H9 (cell line): ENCODE results near the gene DENND5A. TPM values are rescaled to one million over a fixed set of nuclear protein-coding genes. Genes with fewer than 3 reads are reported as not detected.

Experiments
- DNase-seq: peaks from one replicate; pipeline ENCODE4 v3.0.0-alpha.2; 2017
- H2AFZ ChIP-seq: one replicate; pipeline ENCODE4 v1.6.1; 2013; ENCODE audit warnings: mild to moderate bottlenecking, low read length, control low read depth, moderate library complexity
- H2AK5ac ChIP-seq: 2 replicates; pipeline ENCODE4 v1.6.1; 2013; ENCODE audit warnings: low read length, control low read depth, mixed read lengths; ENCODE audit not compliant: insufficient read length
- H2BK120ac ChIP-seq: one replicate; pipeline ENCODE4 v1.6.1; 2013; ENCODE audit warnings: low read depth, mild to moderate bottlenecking, low read length, control low read depth, inconsistent platforms; ENCODE audit not compliant: poor library complexity, severe bottlenecking
- H2BK12ac ChIP-seq: 2 replicates; pipeline ENCODE4 v1.6.1; 2013; ENCODE audit warnings: low read length, control low read depth, mixed read lengths, low read depth; ENCODE audit not compliant: insufficient read length
- H2BK15ac ChIP-seq: 2 replicates; pipeline ENCODE4 v1.6.1; 2013; ENCODE audit warnings: low read depth, low read length, control low read depth
- H2BK20ac ChIP-seq: one replicate; pipeline ENCODE4 v1.6.1; 2013; ENCODE audit warnings: low read depth, mild to moderate bottlenecking, low read length, control low read depth, inconsistent platforms; ENCODE audit not compliant: poor library complexity, severe bottlenecking
- H2BK5ac ChIP-seq: 2 replicates; pipeline ENCODE4 v1.6.1; 2013; ENCODE audit warnings: low read length, control low read depth, mixed read lengths; ENCODE audit not compliant: insufficient read length
- H3K14ac ChIP-seq: 2 replicates; pipeline ENCODE4 v1.6.1; 2013; ENCODE audit warnings: low read length, control low read depth; ENCODE audit not compliant: insufficient read depth
- H3K18ac ChIP-seq: 2 replicates; pipeline ENCODE4 v1.6.1; 2013; ENCODE audit warnings: low read depth, mild to moderate bottlenecking, mixed read lengths, low read length, control low read depth; ENCODE audit not compliant: insufficient read length
- H3K23ac ChIP-seq: 2 replicates; pipeline ENCODE4 v1.6.1; 2013; ENCODE audit warnings: low read length, control low read depth, mixed read lengths, low read depth; ENCODE audit not compliant: insufficient read length
- H3K23me2 ChIP-seq: 2 replicates; pipeline ENCODE4 v1.6.1; 2013; ENCODE audit warnings: low read depth, mild to moderate bottlenecking, mixed read lengths, low read length, control low read depth; ENCODE audit not compliant: insufficient read length, poor library complexity, severe bottlenecking
- H3K27ac ChIP-seq: 2 replicates; pipeline ENCODE4 v1.5.1; 2013; ENCODE audit warnings: low read length, control low read depth, mixed read lengths, low read depth; ENCODE audit not compliant: insufficient read length
- H3K27me3 ChIP-seq: 2 replicates; pipeline ENCODE4 v1.6.1; 2013; ENCODE audit warnings: low read length, control low read depth, inconsistent platforms; ENCODE audit not compliant: insufficient read depth
- H3K4ac ChIP-seq: 2 replicates; pipeline ENCODE4 v1.6.1; 2013; ENCODE audit warnings: low read depth, mild to moderate bottlenecking, control low read depth, inconsistent platforms, low read length, moderate library complexity
- H3K4me1 ChIP-seq: 2 replicates; pipeline ENCODE4 v1.6.1; 2013; ENCODE audit warnings: low read length, control low read depth, inconsistent platforms; ENCODE audit not compliant: insufficient read depth
- H3K4me2 ChIP-seq: 2 replicates; pipeline ENCODE4 v1.6.1; 2013; ENCODE audit warnings: low read length, control low read depth, mixed read lengths; ENCODE audit not compliant: insufficient read length, insufficient read depth
- H3K56ac ChIP-seq: 2 replicates; pipeline ENCODE4 v1.6.1; 2013; ENCODE audit warnings: low read depth, mild to moderate bottlenecking, mixed read lengths, low read length, control low read depth; ENCODE audit not compliant: insufficient read length
- H3K79me1 ChIP-seq: 2 replicates; pipeline ENCODE4 v1.6.1; 2013; ENCODE audit warnings: low read depth, mild to moderate bottlenecking, moderate library complexity, low read length, control low read depth, inconsistent platforms; ENCODE audit not compliant: insufficient read depth, poor library complexity, severe bottlenecking
- H3K79me2 ChIP-seq: 2 replicates; pipeline ENCODE4 v1.6.1; 2013; ENCODE audit warnings: low read length, control low read depth, inconsistent platforms; ENCODE audit not compliant: insufficient read depth
- H3K9ac ChIP-seq: 2 replicates; pipeline ENCODE4 v1.6.1; 2013; ENCODE audit warnings: low read length, control low read depth, mixed read lengths; ENCODE audit not compliant: insufficient read length; ENCODE audit errors: extremely low read depth
- H3K9me3 ChIP-seq: one replicate; pipeline ENCODE4 v1.6.1; 2013; ENCODE audit warnings: low read depth, low read length, inconsistent platforms; ENCODE audit not compliant: control insufficient read depth
- H3T11ph ChIP-seq: one replicate; pipeline ENCODE4 v1.6.1; 2013; ENCODE audit warnings: mild to moderate bottlenecking, low read length, control low read depth, inconsistent platforms
- H4K20me1 ChIP-seq: one replicate; pipeline ENCODE4 v1.6.1; 2013; ENCODE audit not compliant: control insufficient read depth, insufficient read length, insufficient read depth
- H4K5ac ChIP-seq: 2 replicates; pipeline ENCODE4 v1.6.1; 2013; ENCODE audit warnings: low read depth, mild to moderate bottlenecking, mixed read lengths, low read length, control low read depth; ENCODE audit not compliant: insufficient read length
- H4K8ac ChIP-seq: replicated peaks from 2 replicates; pipeline ENCODE4 v1.6.1; 2013; ENCODE audit warnings: low read length, control low read depth, mixed read lengths, low read depth; ENCODE audit not compliant: insufficient read length
- H4K91ac ChIP-seq: 2 replicates; pipeline ENCODE4 v1.6.1; 2013; ENCODE audit warnings: low read depth, mild to moderate bottlenecking, moderate library complexity, mixed read lengths, low read length, control low read depth; ENCODE audit not compliant: insufficient read length
- H3K27ac Mint-ChIP-seq, 3 experiments: 2 replicates in 2 of 3; 3 replicates in 1 of 3; pipeline ENCODE4 v1.8.0; 2020 to 2021; ENCODE audit warnings: mixed read lengths in 3 of 3, mild to moderate bottlenecking in 1 of 3, moderate library complexity in 1 of 3
- H3K27me3 Mint-ChIP-seq: 2 replicates; pipeline ENCODE4 v1.8.0; 2021; ENCODE audit warnings: low read depth, mild to moderate bottlenecking, moderate library complexity, mixed read lengths
- H3K36me3 Mint-ChIP-seq, 3 experiments: 2 replicates in 2 of 3; 3 replicates in 1 of 3; pipeline ENCODE4 v1.8.0; 2020 to 2021; ENCODE audit warnings: low read depth in 3 of 3, mixed read lengths in 3 of 3; ENCODE audit not compliant: insufficient read depth in 1 of 3
- H3K4me1 Mint-ChIP-seq, 2 experiments: 2 replicates each; pipeline ENCODE4 v1.8.0; 2020; ENCODE audit warnings: mixed read lengths in 2 of 2
- H3K4me3 Mint-ChIP-seq, 2 experiments: 2 replicates in 1 of 2; 3 replicates in 1 of 2; pipeline ENCODE4 v1.8.0; 2020 to 2021; ENCODE audit warnings: mild to moderate bottlenecking in 2 of 2, mixed read lengths in 2 of 2, moderate library complexity in 1 of 2
- H3K9me3 Mint-ChIP-seq, 2 experiments: 2 replicates in 1 of 2; 3 replicates in 1 of 2; pipeline ENCODE4 v1.8.0; 2020; ENCODE audit warnings: mild to moderate bottlenecking in 2 of 2, mixed read lengths in 2 of 2, moderate library complexity in 1 of 2
- WGBS: extraction: QIAGEN DNeasy Blood & Tissue Kit; methylation state at CpG from one replicate; pipeline ENCODE4 v1.1.7; 2013; ENCODE audit warnings: missing lambda C conversion rate, low lambda C conversion rate, mixed read lengths; ENCODE audit not compliant: insufficient read length; ENCODE audit errors: extremely low coverage; 5-methylcytosine and 5-hydroxymethylcytosine counted together
- total RNA-seq: library from RNA; stranded (reverse); gene quantifications from 2 replicates; pipeline ENCODE4 v1.2.1, GENCODE V29; 2021
- TF ChIP-seq, protein P1 (sequence below): fragments of 200-600 bp; sonication (generic); conservative IDR thresholded peaks from 3 replicates; pipeline ENCODE4 v1.8.0; 2021; ENCODE audit warnings: antibody characterized with exemption, mild to moderate bottlenecking

The DENND5A gene
- total RNA-seq, 1 experiment from 2014 or later = 59.6 TPM

DNA sequence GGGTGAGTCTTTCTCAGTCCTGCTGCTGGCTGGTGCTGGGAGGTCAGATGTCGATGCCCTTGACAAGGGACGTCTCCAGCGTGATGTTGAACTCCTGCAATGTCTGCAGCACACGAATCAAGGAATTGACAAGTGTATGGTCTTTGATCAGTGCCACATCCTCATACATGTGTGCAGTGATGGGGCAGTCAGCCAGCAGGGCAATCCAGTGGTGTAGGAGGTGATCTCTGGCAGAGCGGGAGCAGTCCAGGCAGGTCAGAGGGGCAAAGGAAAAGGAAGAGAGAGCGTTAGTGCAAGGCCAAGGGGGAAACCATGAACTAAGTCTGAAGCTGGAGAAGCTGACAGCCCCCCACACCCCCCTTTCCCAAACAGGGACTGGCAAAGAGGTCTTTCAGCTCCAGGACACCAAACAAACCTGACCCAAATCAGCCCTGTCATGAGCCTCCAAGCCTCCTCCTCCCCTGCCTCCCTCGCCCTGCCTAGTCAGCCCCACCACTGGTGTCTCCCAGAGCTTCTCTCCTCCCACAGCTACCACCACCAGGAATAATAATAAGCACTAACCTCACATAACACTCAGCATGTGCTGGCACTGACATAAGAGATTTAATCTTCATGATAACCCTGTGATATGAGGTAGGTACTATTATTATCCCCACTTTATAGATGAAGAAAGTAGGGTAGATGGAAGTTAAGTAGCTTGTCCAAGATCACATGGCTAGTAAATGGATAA lies 125.4 kb downstream of the DENND5A start:
- no peak overlapping the region for H2AFZ ChIP-seq
- H3K23me2 ChIP-seq = no peaks in the 10 kb centered on the region
- no peak overlapping the region for H2BK20ac ChIP-seq
- H3K4ac ChIP-seq = no peak overlapping the region
- H4K5ac ChIP-seq = no peak overlapping the region
- no peak overlapping the region for H3K9ac ChIP-seq
- no peaks in the 10 kb centered on the region for H3K27me3 Mint-ChIP-seq
- DNase-seq = no peak
- no peak overlapping the region for H2BK12ac ChIP-seq
- H3K79me1 ChIP-seq = no peaks in the 10 kb centered on the region
- H2BK5ac ChIP-seq = no peak overlapping the region
- no peak overlapping the region for H3K27ac ChIP-seq
- TF ChIP-seq, protein P1, sequence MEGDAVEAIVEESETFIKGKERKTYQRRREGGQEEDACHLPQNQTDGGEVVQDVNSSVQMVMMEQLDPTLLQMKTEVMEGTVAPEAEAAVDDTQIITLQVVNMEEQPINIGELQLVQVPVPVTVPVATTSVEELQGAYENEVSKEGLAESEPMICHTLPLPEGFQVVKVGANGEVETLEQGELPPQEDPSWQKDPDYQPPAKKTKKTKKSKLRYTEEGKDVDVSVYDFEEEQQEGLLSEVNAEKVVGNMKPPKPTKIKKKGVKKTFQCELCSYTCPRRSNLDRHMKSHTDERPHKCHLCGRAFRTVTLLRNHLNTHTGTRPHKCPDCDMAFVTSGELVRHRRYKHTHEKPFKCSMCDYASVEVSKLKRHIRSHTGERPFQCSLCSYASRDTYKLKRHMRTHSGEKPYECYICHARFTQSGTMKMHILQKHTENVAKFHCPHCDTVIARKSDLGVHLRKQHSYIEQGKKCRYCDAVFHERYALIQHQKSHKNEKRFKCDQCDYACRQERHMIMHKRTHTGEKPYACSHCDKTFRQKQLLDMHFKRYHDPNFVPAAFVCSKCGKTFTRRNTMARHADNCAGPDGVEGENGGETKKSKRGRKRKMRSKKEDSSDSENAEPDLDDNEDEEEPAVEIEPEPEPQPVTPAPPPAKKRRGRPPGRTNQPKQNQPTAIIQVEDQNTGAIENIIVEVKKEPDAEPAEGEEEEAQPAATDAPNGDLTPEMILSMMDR = no peak
- no peak overlapping the region for H4K8ac ChIP-seq
- no peaks in the 10 kb centered on the region; the same call in 1 of the 2 replicates for H3K4me1 ChIP-seq
- no peak overlapping the region for H3K4me3 Mint-ChIP-seq
- H3K9me3 Mint-ChIP-seq = no peaks in the 10 kb centered on the region
- H3K9me3 ChIP-seq = no peaks in the 10 kb centered on the region
- peaks cover 18 to 19% of the 10 kb centered on the region in 2 experiments for H3K4me1 Mint-ChIP-seq
- H3K27ac Mint-ChIP-seq = peak overlapping the region in 2 of 3 experiments; percentile 20 to 26; a peak in 3 of 7 replicates
- no peak overlapping the region for H2AK5ac ChIP-seq
- no peak overlapping the region for H3T11ph ChIP-seq
- peaks cover 14 to 61% (median 57%) of the 10 kb centered on the region in 3 experiments; a peak in 6 of 7 replicates for H3K36me3 Mint-ChIP-seq
- no peaks in the 10 kb centered on the region for H4K20me1 ChIP-seq
- H3K18ac ChIP-seq = no peak overlapping the region
- no peaks in the 10 kb centered on the region for H3K27me3 ChIP-seq
- H2BK15ac ChIP-seq = no peak overlapping the region
- H3K23ac ChIP-seq = no peak overlapping the region
- no peak overlapping the region for H3K56ac ChIP-seq
- no peak overlapping the region for H3K14ac ChIP-seq
- WGBS = no CpG with 5 or more reads among the region's 7 CpGs
- H4K91ac ChIP-seq = no peak overlapping the region
- H3K4me2 ChIP-seq = no peak overlapping the region
- H3K79me2 ChIP-seq = no peaks in the 10 kb centered on the region
- H2BK120ac ChIP-seq = no peak overlapping the region
